GM21825 (cell line): ENCODE results near the gene ABI2.
"Not testable (repeated sequence)": the region's sequence is repeated elsewhere in the genome, so short reads cannot be mapped to it uniquely, and the experiment has no call there.

ENCODE experiments used
- ATAC-seq: cut with Tn5 transposase; IDR thresholded peaks from one replicate; pipeline ENCODE4 v1.9.1; 2021; ENCODE audit warnings: mild to moderate bottlenecking, moderate library complexity; ENCODE audit not compliant: unreplicated experiment

The ABI2 gene

DNA sequence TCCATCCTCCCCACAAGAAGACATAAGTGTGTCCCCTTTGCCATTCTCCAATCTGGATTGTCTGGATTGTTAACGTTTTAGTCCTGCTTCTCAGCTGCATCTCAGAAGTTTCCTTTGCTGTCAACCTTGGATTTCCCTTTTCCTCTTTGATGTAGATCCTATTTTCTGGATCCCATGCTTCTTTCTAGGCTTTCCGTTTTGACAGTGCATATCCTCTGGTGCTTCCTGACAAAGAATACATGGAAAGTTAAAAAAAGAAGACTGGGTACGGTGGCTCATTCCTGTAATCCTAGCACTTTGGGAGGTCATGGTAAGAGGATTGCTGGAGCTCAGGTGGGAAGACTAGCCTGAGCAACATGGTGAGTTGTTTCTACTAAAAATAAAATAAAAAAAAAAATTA, 26.8 kb downstream of the ABI2 start:
- ATAC-seq = no peak

DNA sequence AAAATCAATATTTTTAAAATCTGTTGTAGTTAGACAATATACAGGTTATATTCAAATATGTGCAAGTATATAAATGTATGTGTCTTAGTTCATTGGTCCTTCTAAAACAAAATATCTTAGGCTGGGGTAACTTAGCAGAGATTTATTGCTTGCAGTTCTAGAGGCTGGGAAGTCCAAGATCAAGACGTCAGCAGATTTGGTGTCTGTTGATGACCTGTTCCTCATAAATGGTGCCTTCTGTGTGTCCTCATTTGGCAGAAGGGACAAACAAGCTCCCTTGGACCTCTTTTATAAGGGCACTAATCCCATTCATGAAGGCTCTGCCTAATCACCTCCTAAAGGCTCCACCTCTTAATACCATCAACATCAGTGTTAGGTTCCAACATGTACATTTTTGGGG, 31.3 kb downstream of the ABI2 start:
- no peak for ATAC-seq

DNA sequence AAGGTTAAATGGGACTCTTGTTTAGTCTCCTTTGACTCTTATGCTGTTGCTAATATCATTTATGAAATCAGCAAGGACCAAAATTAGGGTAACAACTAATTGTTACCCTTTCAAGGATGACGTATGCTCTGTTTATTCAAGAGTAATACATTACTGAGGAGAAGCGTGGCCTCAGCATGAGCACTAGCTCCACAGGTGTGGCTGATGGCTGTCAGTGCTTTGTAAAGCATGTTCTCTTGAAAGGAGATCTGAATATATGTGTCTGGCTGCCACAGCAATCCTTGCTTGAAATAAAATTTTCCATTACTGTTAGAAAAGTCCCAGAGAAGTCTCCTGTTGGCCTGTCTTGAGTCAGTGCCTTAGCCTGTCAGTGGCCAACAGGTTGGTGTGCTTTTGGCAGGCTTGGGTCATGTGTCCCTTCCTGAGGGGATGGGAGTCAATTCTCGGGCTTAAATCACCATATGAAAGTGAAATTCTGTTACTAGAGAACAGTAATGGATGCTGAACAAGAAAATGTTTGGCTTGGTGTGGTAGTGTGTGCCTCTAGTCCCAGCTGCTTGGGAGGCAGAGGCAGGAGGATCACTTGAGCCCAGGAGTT, 32.7 kb downstream of the ABI2 start:
- ATAC-seq = peak; percentile 71

DNA sequence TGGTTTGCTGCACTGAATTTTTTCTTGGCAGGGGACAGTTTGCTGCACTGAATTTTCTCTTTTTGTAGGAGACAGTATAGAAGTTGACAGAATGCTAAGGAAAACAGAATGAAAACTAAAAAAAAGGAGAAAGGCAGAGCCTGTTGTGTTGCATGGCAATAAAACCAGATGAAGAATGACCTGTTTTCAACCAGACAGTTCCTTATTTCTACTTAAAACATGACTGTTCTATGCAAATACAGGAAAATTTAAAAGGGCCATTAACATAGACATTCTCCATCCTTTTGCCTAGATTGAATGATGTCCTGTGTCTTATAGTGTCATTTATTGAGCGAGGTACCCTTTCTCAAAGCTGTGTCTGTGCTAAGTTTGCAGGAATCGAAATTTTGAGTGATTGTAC, 33.3 kb downstream of the ABI2 start:
- ATAC-seq = no peak

- ATAC-seq = no peak
These were observed 33.7 kb downstream of the ABI2 start for GRCh38 chr2:203361922-203362321.

- ATAC-seq = no peak
These were observed 38.7 kb downstream of the ABI2 start for GRCh38 chr2:203366639-203367466.

- not testable (repeated sequence) for ATAC-seq
These were observed 44.5 kb downstream of the ABI2 start for GRCh38 chr2:203372706-203373105.

- ATAC-seq = no peak
These were observed 48.0 kb downstream of the ABI2 start for GRCh38 chr2:203376173-203376572.

- no peak for ATAC-seq
These were observed 51.0 kb downstream of the ABI2 start for GRCh38 chr2:203379156-203379555.

DNA sequence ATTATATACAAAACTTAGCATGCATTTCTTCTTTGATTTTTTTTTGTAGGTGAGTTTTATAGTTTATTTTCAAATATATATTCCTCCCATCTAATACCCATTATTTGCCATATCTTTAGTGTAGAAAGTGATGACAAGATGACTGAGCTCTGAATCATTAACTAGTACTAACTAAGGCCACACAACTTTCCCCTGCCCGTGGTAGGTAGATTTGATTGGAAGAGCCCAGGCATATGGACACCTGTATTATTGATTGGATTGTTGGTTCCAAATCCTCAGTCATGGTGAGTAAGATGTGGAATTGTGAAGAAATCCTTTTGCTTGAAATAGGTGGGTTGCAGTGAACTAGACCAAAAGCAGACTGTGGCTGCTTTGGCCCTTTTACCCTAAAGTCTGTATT, 54.8 kb downstream of the ABI2 start:
- no peak for ATAC-seq

DNA sequence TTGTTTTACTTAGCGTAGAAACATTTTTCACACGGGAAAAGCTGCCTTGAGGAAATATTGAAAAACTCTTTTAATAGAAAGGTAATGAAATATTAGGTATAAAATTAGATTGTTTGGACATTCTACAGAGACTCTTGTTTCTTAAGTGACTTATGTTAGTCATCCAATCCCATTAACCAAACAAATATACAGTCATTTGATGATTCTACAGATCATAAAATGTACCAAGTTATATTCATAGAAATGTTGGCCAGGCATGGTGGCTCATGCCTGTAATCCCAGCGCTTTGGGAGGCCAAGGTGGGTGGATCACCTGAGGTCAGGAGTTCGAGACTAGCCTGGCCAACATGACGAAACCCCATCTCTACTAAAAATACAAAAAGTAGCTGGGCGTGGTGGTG, 60.0 kb downstream of the ABI2 start:
- not testable (repeated sequence) for ATAC-seq

DNA sequence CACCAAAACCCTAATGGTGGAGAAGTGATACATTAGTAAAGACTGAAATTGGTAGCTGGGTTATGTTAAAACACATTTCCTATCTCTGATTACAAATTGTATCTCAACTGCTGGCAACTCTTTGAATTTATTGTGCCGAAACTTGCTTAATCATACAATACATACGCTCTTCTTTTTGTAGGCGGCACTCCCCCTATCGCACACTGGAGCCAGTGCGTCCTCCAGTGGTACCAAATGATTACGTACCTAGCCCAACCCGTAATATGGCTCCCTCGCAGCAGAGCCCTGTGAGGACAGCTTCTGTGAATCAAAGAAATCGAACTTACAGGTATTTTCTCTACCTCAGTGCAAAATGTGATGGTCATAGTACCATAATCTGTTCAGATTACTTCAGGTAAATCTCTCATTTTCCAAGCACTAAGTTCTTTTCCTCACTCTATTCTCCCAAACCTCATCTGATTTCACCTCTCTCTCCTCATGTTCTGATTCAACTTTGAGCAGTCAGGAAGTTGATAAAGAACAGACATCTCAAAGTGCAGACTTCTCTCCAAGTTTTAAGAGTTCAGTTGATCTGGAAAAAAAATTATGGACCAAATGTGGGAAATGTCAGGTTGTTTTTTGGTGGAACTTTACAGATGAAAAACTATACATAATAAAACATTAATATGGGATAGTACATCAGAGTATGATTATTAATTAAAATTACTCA, 66.5 kb downstream of the ABI2 start:
- no peak for ATAC-seq

DNA sequence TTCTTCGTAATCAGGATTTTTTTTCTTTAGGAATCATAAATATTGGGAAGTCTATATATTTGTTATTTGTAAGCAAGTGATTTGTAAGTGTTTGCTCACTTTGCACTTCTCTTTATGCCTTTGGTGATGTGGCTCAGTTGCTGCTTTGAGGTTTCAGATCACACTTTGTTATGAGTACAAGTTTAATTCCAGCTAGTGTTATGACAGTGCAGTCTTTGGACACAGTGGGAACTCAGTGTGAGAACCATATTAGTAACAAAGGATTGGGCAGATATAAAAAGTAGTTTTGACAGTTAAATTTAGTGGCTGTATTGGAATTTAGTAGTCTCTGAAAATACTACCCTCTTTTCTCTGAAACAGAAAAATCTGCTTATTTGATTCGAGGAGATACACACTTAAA, 67.7 kb downstream of the ABI2 start:
- ATAC-seq = no peak

DNA sequence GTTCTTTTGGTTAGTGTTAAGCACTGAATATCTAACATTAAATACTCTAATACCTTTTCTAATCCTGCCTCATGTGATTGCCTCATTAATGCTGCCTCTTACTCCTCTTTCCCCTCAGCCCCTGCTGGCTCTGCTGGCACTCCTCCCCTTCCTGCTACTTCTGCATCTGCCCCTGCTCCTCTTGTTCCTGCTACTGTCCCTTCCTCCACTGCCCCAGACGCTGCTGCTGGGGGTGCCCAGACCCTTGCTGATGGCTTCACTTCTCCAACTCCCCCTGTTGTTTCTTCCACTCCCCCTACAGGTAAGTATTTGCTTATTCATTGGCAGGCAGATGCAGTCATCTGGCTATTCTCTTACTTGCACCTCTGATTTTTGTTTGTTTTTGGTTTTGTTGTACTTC, 68.5 kb downstream of the ABI2 start:
- no peak for ATAC-seq

- no peak for ATAC-seq
These were observed 70.8 kb downstream of the ABI2 start for GRCh38 chr2:203399031-203399430.

- ATAC-seq = no peak
These were observed 72.8 kb downstream of the ABI2 start for GRCh38 chr2:203400805-203401585.

DNA sequence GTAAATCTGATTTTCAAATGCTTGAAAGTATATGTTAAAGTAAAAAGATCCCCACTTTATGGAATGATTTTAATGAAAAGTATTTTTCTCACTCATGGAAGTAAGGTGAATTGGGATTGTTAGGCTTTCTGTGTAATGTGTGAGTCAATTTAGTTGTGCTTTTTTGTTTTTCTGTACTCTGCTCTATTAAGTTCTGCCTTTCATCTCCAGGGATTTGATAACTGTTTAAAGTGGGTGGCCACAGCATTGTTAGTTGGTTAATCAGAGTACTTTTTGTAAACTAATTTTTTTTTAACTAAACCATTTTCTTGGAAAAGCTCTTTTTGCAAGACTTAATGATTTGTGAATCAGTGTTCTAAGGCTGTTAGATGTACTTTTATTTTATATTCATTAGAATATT, 76.8 kb downstream of the ABI2 start:
- no peak for ATAC-seq

- ATAC-seq = no peak
These were observed 79.3 kb downstream of the ABI2 start for GRCh38 chr2:203407496-203407895.

DNA sequence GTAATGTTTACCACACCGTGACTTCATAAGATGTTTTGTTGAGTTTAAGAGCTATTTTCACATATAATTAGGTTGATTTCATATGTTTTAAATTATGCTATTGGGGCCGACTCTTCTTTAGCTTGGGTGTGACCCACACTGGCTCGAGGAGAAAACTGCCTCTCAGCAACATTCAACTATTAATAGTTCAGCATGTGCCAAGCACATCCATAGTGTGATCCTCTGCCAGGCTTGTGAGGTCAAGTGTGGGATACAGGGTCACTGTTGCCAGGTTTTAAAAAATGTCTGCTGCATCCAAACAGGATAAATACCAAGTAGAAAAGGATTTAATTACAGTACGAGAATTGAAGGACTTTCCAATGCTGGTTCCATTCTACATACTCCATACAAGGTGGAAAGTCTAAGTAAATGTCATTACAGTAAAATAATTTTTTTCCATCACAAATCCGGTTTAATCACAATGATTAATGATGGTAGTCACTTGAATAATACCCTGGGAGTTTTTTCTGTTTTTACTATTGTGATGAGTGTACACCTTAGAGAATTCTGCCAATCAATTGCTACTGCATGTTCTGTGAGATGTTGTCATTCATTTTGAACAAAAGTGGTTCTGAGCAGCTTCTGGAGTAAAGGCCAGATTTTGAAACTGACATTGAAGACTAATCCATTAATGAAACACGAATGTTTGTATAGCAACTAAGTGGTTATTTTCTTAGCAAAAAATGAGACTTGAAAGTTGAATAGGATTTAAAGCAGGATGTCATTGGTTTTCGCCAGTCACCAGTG, 84.5 kb downstream of the ABI2 start:
- ATAC-seq = no peak

- ATAC-seq = no peak
These were observed 85.6 kb downstream of the ABI2 start for GRCh38 chr2:203413796-203414195.
